ENCODE measurements around the gene NUP205.

Gene NUP205

GRCh38 chr7:135552148-135552547, 5.6 kb upstream of the NUP205 start:
- no peak for DNase-seq

DNA sequence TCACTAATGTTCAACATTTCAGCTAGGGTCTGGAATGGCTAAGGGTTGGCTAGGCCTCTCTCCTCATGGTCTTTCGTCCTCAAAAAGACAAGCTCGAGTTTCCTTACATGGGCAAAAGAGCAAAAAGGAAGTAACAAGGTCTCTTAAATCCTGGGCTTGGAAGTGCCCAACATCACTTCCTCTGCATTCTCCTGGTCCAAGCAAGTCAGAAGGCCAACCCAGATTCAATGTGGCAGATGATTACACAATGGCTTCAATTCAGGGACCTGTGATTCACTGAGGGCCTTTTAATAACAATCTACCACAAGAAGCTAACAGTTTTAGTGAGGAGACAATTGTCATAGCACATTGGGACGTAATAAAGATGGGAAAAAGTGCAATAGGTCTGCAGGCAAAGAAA, 4.4 kb upstream of the NUP205 start:
- DNase-seq: no peak

DNA sequence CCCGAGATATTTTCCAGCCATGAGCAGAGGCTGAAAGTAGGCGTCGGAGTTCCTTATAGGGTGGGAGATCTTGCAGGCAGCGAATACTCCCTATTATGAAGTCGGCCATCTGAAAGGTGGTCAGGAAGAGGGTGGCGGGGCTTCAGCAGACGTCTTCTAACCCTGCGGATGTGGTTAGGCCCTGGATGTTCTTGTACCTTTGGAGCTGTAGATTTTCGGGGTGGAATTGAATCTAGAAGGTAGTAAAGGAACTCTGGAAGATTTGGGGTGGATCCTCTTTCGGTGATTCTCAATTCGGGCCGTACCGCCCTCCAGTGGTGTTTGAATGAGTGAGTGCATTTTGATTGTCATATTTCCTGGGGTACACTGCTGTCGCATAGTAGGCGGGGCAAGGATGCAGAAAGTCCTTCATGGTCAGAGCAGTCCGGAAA, 635 bp downstream of the NUP205 start:
- peak in 1 of 2 donors; percentile 22 for DNase-seq

DNA sequence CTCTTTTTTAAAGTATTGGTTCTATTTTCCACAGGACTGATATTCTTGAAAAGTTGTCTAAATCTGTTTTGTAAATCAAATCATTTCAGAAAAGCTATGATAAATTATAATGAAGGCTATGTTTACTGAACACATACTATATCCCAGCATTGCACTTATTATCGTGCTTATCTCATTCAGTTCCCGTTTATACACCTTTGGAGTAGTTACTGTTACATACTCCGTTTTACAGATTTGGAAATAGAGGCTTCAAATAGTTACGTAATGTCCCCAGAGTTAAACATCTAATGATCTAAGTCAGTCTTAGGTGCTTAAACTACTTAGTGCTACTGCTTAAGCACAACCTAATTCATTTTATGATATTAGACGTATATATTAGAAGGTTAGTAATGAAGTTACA, 1.2 kb downstream of the NUP205 start:
- no peak for DNase-seq

- DNase-seq: no peak
These were observed 2.9 kb downstream of the NUP205 start for GRCh38 chr7:135560631-135561030.

DNA sequence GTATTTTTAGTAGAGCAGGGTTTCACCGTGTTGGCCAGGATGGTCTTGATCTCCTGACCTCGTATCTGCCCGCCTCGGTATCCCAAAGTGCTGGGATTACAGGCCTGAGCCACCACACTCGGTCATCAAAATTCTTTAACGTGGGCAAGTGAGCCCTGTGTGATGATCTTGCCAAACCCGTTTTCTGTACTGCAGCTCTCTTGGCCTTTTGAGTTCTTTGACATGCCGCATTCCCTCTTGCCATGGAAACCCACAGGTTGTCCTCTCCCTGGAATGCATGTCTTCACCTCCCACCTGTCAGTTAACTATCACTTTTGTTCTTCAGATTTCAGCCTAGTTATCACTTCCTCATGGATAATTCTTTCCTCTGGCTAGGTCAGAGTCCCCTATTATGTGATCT, 5.0 kb downstream of the NUP205 start:
- no peak for DNase-seq

DNA sequence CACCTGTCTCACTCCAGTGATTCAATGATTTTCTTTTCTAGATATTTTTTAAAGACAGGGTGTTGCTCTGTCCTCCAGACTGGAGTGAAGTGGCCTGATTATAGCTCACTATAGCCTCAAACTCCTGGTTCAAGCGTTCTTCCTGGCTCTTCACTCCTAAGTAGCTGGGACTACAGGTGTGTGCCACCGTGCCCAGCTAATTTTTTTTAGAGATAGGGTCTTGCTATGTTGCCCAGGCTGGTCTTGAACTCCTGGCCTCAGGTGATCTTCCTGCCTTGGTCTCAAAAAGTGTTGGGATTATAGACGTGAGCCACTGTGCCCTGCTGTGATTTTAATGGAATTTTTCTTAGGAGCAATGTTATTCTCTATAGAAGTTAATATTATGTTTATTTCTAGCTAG, 14.1 kb downstream of the NUP205 start:
- no peak for DNase-seq

DNA sequence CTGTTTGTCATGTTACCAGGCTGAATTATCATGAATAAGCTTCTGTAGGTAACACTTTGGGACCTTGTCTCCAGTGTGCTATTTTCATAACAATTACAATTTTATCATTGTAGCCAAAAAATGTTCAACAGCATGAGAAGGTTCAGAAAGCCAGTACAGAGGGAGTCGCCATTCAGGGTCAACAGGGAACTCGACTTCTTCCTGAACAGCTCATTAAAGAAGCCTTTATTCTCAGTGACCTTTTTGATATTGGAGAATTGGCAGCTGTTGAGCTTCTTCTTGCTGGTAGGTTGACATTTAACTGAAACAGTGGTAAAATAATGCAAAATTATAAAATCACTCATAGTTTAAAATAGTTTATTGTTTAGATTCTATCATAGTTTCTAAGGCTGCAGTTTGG, 15.8 kb downstream of the NUP205 start:
- DNase-seq: no peak

GRCh38 chr7:135575296-135575695, 17.6 kb downstream of the NUP205 start:
- DNase-seq: no peak

DNA sequence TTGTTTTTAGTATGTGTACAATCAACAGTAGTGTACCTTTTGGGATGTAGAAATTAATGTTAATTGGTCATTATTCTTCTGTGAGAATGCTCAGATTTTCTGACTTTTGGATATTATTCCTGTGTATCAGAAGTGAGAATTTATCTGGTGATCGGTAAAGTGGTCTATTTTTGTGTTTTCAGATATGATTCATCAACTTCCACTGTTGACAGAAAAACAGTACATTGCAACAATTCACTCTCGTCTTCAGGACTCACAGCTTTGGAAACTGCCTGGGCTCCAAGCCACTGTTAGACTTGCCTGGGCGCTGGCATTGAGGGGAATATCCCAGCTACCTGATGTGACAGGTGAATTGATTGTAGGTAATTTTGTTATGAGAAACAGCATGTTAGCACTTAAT, 20.9 kb downstream of the NUP205 start:
- no peak for DNase-seq

DNA sequence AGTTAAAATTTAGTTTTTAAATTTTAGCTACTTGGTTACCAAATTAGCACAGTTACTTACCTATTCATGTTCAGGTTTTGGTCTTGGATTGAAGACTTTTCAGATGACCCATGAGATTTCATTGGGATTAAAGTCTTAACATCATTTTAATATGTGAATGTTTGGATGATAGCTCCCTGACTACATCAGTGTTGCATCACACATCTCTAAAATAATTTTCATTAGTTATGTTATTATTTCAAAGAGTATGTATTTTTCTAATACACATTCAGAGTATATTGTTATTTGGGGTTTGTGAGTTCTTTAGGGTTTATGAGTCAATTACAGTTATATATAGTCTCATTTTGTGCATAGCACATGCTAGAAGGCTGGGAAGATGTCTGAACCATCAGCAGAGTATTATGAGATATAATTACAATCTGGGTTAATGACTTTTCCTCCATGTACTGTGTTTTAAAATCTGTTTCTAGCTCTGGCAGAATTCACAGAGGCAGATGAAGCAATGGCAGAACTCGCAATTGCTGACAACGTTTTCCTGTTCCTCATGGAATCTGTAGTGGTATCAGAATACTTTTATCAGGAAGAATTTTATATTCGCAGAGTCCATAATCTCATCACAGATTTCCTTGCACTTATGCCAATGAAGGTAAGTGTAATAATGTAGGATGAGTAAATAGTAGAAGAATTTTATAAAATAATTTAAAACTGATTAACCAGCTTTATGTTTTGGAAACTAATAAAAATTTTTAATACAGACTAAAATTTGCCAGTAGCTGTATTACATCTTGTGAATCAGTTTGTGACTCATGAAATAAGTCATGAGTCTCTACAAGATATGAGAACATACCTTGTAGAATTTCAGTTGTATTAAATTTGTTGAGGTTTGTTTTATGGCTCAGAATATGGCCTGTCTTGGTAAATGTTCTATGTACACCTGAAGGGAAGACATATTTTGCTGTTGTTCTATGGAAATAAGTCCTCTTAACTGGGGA, 26.9 kb downstream of the NUP205 start:
- DNase-seq: no peak

GRCh38 chr7:135597181-135597925, 39.6 kb downstream of the NUP205 start:
- no peak for DNase-seq

GRCh38 chr7:135597926-135598305, 40.2 kb downstream of the NUP205 start:
- peak; percentile 27 to 69 for DNase-seq

DNA sequence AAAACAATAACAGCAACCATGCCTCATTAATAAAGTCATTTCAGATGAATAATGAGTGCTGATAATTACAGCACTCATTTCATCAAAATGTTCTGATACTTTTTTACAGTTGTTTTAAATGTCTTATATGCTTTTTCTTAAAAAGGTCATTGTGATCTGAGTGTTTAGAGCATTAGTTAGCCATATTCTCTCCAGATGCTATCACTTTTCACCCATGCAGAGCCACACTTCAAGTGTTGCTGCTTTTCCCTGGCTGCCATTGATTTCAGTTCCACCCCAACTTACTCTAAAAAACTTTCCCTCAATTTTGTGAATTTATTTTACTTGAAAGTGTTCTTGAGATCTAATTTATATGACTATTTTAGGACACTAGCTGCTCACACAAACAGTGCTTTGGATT, 41.8 kb downstream of the NUP205 start:
- no peak for DNase-seq

- DNase-seq: no peak
These were observed 42.5 kb downstream of the NUP205 start for GRCh38 chr7:135600226-135600625.

DNA sequence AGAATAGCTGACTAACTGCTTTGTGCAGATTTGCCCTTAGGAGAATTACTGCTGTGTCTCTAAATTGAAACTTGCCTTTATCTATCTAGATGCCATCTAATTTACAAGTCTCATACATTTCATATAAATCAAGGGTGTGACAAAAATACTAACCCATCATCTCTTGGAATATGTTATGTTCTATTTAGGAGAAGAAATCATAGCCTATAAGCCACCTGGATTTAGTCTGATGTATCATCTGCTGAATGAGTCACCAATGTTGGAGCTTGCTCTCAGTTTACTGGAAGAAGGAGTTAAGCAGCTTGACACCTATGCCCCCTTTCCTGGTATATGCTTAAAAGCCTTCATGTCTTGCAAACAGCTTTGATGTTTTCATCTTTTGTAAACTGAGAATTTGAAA, 43.5 kb downstream of the NUP205 start:
- DNase-seq: no peak

DNA sequence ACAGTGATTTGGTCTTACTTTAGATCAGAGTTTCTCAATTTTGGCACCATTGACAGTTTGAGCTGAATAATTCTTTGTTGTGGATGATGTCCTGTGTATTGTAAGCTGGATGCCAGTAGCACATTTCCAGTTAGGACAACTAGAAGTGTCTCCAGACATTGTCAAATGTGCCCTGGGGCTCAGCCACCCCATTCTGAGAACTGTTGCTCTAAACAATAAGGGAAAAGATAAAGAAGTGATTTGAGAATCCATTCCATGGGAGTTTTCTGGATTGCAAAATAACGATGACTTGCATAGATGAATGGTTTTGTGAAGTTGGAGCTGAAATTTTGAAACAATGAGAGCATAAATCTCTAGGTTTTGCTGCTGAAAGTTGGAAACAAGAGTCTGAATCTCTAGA, 44.6 kb downstream of the NUP205 start:
- no peak for DNase-seq

DNA sequence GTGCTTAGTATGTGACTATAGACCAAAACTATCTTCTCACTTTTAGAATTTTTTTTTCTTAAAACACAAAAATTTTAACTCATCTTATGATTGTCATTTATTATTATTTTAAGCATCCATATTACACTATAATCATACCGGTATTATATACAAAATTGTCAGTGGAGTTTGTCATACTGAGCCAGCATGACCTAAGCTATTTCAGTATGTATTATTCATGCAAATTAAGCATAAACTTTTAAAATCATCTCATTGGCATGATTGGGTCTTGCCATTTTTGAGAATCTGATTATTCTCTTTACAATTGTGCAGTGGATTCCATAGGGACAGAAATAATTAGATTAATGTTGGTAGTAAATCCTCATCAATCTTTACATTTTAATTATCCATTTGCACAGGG, 58.4 kb downstream of the NUP205 start:
- DNase-seq: no peak

- DNase-seq: no peak
These were observed 60.1 kb downstream of the NUP205 start for GRCh38 chr7:135617781-135618180.

GRCh38 chr7:135618510-135618909, 60.8 kb downstream of the NUP205 start:
- no peak for DNase-seq

DNA sequence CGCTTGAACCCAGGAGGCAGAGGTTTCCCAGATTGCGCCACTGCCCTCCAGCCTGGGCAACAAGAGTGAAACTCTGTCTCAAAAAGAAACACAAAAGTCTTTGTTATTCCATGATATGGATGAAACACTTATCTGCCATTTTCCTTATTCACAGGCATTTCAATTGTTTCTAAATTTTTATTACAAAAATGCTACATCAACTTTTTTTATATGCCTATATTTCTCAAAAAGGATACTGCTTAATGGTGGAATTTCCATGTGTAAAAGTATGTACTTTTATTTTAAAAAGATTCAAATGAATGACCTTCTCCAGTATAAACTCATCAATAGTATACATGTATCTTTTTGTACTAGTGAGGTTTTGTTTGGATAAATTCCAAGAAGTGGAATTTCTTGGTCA, 62.7 kb downstream of the NUP205 start:
- DNase-seq: no peak

DNA sequence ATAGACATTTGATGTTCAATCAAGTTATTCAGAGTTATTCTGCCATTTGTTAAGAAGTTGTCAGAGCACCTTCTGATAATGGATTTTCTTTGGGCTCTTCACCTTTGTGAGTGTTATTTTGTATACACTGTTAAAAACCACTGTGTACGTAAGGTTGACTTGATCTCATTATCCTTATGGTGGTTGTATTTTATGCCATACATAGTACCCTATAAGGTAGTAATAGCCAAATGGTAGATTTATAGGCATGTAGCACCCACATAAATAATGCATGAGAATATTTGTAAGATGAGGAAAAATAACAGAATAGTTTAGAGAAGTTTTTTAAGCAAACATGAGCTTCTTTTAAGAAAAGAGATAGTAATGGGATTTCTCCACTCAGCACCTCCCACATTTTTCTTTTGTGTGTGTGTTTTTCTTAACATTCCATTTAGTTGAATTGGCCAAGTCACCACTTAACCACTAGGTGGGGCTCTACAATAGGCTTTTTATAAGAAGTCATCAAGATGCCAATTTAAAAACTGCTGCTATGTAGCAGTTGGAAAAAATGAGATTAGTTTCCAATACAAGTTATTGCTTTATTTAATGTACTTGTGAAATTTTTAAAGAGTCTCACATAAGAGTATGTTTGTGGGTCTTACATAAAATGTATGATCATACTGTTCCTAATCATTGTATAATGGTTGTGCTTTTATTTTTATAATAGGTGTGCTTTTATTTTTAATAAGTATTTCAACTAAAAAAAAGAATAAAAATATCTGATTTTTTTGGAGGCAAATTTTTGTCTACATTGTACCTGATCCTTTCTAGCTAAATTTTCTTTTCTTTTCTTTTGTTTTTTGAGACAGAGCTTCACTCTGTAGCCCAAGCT, 63.5 kb downstream of the NUP205 start:
- peak in 1 of 2 donors; percentile 68 for DNase-seq
